Tibial artery (tissue), 4 donors: ENCODE measurements around the gene ARHGEF17.

Source experiments
- DNase-seq, 2 donors: peaks; one replicate each; pipeline ENCODE4 v3.0.0-alpha.2; 2019
- H3K27ac ChIP-seq, 2 donors: fragments of 200-600 bp; sonication (generic) in 1 of 2; 1 replicate in 1 of 2; 2 replicates in 1 of 2; pipeline ENCODE4 v1.5.1; 2018 to 2019; ENCODE audit warnings: mild to moderate bottlenecking in 1 of 2
- H3K27me3 ChIP-seq, 2 donors: fragments of 200-600 bp; sonication (generic) in 1 of 2; one replicate each; pipeline versions ENCODE4 v1.5.1 to v1.6.0; 2016 to 2019
- H3K36me3 ChIP-seq, 3 donors: fragments of 200-600 bp; sonication (generic) in 2 of 3; one replicate each; pipeline ENCODE4 v1.5.1; 2016 to 2019; ENCODE audit warnings: mild to moderate bottlenecking in 2 of 3
- H3K4me1 ChIP-seq, 4 donors: fragments of 200-600 bp; sonication (generic) in 2 of 4; 1 replicate in 3 of 4; 2 replicates in 1 of 4; pipeline ENCODE4 v1.5.1; 2016 to 2019
- H3K4me3 ChIP-seq, 2 donors: fragments of 200-600 bp; sonication (generic) in 1 of 2; 1 replicate in 1 of 2; 2 replicates in 1 of 2; pipeline ENCODE4 v1.5.1; 2018 to 2019; ENCODE audit warnings: mild to moderate bottlenecking in 2 of 2
- H3K9me3 ChIP-seq, 3 donors: fragments of 200-600 bp; sonication (generic) in 1 of 3; one replicate each; pipeline ENCODE4 v1.5.1; 2016 to 2019
- CTCF ChIP-seq, 2 experiments: fragments of 200-600 bp in 1 of 2; fragments of 450-650 bp in 1 of 2; IDR thresholded peaks; one replicate each; pipeline ENCODE4 v1.5.1; 2017 to 2019; ENCODE audit warnings: antibody characterized with exemption in 2 of 2, mild to moderate bottlenecking in 1 of 2, moderate library complexity in 1 of 2
- intact Hi-C: fragments of 100-400 bp; cut with DNase I; formaldehyde crosslinking; loops from one replicate; pipeline ENCODE4 v1.15.0; 2023; ENCODE audit warnings: low total_unique reads

Gene ARHGEF17

GRCh38 chr11:73288873-73289707 lies 19.0 kb upstream of the ARHGEF17 start:
- intact Hi-C loops: loop anchor here (5.0 kb wide), 1 partner anchor 102 kb away; no protein-coding TSS in a partner anchor
- H3K36me3 ChIP-seq: no peaks in the 10 kb centered on the region
- DNase-seq: peak; percentile 68 to 86
- no peaks in the 10 kb centered on the region for H3K27me3 ChIP-seq
- peak overlapping the region; percentile 25 to 37 for H3K4me3 ChIP-seq
- H3K4me1 ChIP-seq: peaks cover 0 to 21% (median 16%) of the 10 kb centered on the region in 4 donors
- TF ChIP-seq CTCF (IDR thresholded peaks at IDR 0.05): peak; percentile 96 to 97
- no peaks in the 10 kb centered on the region for H3K9me3 ChIP-seq
- peak overlapping the region; percentile 72 to 80 for H3K27ac ChIP-seq

DNA sequence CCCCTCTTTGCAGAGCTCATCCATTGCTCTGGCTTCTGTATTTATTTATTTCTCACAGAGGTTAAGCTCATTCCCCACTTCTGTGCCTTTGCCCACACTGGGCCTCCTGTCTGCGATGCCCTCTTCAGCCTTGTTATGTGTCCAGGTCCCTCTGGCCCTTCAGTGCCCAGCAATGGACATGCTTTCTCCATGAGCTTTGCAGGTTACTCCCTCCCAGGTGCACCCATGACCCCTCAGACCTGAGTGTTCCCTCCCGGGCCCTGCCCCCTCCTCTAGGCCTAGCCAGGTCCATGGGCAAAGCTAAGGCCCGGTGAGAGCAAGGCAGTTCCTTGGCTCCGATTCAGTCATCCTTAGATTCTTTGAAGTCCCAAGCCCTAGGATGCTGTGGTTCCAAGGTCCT lies 17.5 kb upstream of the ARHGEF17 start:
- Histone ChIP-seq H3K4me1 (peaks cover 0 to 26% (median 18%) of the 10 kb centered on the region in 4 donors), H3K9me3 (no peaks in the 10 kb centered on the region), H3K36me3 (no peaks in the 10 kb centered on the region), H3K27me3 (no peaks in the 10 kb centered on the region), H3K4me3 (no peak overlapping the region), H3K27ac (no peak overlapping the region)
- no peak for DNase-seq
- intact Hi-C loops: loop anchor here (10.0 kb wide), 1 partner anchor 374 kb away; no protein-coding TSS in a partner anchor
- no peak for TF ChIP-seq CTCF (IDR thresholded peaks at IDR 0.05)

DNA sequence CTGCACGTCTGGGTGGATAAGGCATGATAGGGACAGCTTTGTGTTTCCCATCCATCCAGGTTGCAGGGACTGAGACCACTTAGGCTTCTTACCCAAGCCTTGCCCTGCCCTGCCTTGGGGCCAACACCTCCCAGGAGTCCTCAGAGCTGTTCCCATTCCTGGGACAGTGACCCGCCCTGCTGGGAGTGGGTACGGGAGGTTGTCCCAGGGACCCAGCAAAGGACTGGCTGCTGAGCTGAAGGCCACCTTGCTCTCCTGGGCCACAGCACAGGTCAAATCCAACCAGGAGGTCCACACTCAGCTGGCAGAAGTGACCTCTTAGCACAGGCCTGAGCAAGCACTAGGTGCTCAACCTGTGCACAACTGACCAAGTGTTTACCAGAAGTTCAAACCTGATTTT lies 16.9 kb upstream of the ARHGEF17 start:
- no peaks in the 10 kb centered on the region for H3K27me3 ChIP-seq
- no peak overlapping the region for H3K4me3 ChIP-seq
- TF ChIP-seq CTCF (IDR thresholded peaks at IDR 0.05): no peak
- no peaks in the 10 kb centered on the region for H3K36me3 ChIP-seq
- H3K27ac ChIP-seq: no peak overlapping the region
- DNase-seq: no peak
- no peaks in the 10 kb centered on the region for H3K9me3 ChIP-seq
- intact Hi-C loops: loop anchor here (10.0 kb wide), 1 partner anchor 374 kb away; no protein-coding TSS in a partner anchor
- H3K4me1 ChIP-seq: peaks cover 0 to 26% (median 19%) of the 10 kb centered on the region in 4 donors

GRCh38 chr11:73291781-73292524 lies 16.1 kb upstream of the ARHGEF17 start:
- no peak for TF ChIP-seq CTCF (IDR thresholded peaks at IDR 0.05)
- intact Hi-C loops: loop anchor here (10.0 kb wide), 1 partner anchor 373 kb away; no protein-coding TSS in a partner anchor
- no peaks in the 10 kb centered on the region for H3K27me3 ChIP-seq

DNA sequence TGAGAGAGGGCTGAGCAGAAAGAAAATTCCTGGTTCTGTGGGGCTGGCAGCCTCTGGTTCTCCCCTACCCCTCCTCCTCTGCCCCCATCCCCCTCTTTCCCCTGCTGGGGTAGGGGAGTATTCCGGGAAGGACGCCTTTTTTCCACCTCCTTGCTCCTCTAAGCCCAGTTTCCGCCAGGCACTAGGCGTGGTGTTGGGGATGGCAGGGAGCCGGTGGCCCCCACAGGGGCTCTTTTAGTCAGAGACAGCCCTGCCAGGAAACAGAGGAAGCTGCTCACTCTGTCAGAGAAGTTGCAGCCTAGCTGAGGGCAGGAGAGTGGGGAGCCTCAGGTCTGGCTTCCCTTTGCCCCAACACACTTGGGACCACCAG lies 15.6 kb upstream of the ARHGEF17 start:
- intact Hi-C loops: loop anchor here (10.0 kb wide), 1 partner anchor 372 kb away; no protein-coding TSS in a partner anchor
- no peak overlapping the region for H3K27ac ChIP-seq
- H3K36me3 ChIP-seq: no peaks in the 10 kb centered on the region
- no peak for DNase-seq
- no peak overlapping the region for H3K4me3 ChIP-seq
- H3K9me3 ChIP-seq: no peaks in the 10 kb centered on the region
- H3K4me1 ChIP-seq: peaks cover 0 to 26% (median 19%) of the 10 kb centered on the region in 4 donors
- TF ChIP-seq CTCF (IDR thresholded peaks at IDR 0.05): no peak
- no peaks in the 10 kb centered on the region for H3K27me3 ChIP-seq

More at GRCh38 chr11:73291781-73292524, 16.1 kb upstream of the ARHGEF17 start:
- Histone ChIP-seq H3K4me3 (no peak overlapping the region), H3K36me3 (no peaks in the 10 kb centered on the region), H3K4me1 (peaks cover 0 to 26% (median 19%) of the 10 kb centered on the region in 4 donors), H3K27ac (no peak overlapping the region), H3K9me3 (no peaks in the 10 kb centered on the region)
- no peak for DNase-seq
